Adrenal gland (tissue), 5 donors: ENCODE data around the gene SYNE1.

Source experiments
- CTCF ChIP-seq, 6 experiments: fragments of 450-650 bp in 4 of 6; fragments of 200-600 bp in 2 of 6; sonication (generic) in 1 of 6; IDR thresholded peaks; 1 replicate in 5 of 6; 2 replicates in 1 of 6; pipeline versions ENCODE4 v1.5.1 to v1.8.0; 2016 to 2021; ENCODE audit warnings: antibody characterized with exemption in 6 of 6, mild to moderate bottlenecking in 2 of 6, moderate library complexity in 1 of 6
- POLR2A ChIP-seq, 2 donors: fragments of 450-650 bp; IDR thresholded peaks; one replicate each; pipeline ENCODE4 v1.6.1; 2017; ENCODE audit warnings: antibody characterized with exemption in 2 of 2, mild to moderate bottlenecking in 2 of 2, moderate library complexity in 1 of 2
- donor health status: DM: no; HTN: no; CAD: no.

DNA sequence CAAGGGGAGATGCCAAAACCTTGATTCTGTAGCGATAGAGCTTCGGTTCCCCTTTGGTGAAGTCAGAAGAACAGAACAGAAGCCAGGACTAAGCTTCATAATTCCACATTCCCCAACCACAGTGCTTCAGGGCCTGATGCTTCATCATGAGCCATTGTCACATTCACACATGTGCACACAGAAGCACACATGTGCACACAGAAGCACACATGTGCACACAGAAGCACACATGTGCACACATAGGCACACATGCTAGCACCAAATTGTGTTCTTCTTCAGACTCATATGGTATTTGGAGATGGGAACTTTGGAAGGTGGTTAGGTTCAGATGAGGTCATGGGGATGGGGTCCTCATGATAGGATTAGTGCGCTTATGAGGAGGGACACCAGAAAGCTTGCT lies 183.2 kb downstream of the SYNE1 start:
- TF ChIP-seq CTCF (IDR thresholded peaks at IDR 0.05) (no peak), POLR2A (IDR thresholded peaks at IDR 0.05) (no peak)
